ENCODE data around the gene UBASH3B.

DNA sequence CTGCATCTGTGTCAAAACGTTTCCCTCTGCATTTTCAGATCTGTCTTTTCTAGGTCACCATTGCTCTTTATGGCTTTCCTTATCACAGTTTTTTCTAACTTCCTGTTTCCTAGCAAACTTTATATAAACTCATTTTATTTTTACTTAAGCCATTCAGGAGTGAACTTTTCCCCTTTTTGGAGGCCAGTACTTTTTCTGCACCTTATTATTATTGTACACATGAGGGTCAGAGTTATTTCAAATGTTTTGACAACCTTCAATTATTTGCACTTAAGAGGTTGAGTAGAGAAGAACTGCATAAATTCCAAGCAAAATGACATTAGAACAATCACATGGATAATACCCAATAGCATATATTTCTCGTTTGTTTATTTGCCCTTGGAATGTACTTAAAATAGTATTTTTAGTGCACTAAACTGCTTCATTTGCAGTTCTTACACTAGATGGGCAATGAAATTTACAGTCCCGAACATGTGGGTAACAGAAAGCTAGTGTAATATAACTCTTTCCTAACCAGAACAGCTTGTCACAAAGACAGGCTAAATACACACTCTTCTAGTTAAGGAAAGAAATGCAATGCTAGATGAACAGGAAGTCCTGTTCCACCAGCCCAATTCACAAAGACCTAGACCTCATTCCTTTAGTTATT is 79.5 kb downstream of the UBASH3B start:
- TF ChIP-seq EZH2phosphoT487 (IDR thresholded peaks at IDR 0.05) = no peak
- TF ChIP-seq, protein P1, sequence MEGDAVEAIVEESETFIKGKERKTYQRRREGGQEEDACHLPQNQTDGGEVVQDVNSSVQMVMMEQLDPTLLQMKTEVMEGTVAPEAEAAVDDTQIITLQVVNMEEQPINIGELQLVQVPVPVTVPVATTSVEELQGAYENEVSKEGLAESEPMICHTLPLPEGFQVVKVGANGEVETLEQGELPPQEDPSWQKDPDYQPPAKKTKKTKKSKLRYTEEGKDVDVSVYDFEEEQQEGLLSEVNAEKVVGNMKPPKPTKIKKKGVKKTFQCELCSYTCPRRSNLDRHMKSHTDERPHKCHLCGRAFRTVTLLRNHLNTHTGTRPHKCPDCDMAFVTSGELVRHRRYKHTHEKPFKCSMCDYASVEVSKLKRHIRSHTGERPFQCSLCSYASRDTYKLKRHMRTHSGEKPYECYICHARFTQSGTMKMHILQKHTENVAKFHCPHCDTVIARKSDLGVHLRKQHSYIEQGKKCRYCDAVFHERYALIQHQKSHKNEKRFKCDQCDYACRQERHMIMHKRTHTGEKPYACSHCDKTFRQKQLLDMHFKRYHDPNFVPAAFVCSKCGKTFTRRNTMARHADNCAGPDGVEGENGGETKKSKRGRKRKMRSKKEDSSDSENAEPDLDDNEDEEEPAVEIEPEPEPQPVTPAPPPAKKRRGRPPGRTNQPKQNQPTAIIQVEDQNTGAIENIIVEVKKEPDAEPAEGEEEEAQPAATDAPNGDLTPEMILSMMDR (IDR thresholded peaks at IDR 0.05) = no peak
- TF ChIP-seq EZH2 (IDR thresholded peaks at IDR 0.05) = no peak

All from neural progenitor cell (in vitro differentiated cells).